Epithelial cell of esophagus (primary cell): ENCODE results near the gene SESN3.

ENCODE experiments used
- DNase-seq: peaks from one replicate; pipeline ENCODE4 v3.0.0; 2010; ENCODE audit warnings: low read depth
- H3K4me3 ChIP-seq: 2 replicates; pipeline ENCODE4 v1.5.1; 2011; ENCODE audit warnings: mild to moderate bottlenecking, low read length, control low read depth
- TF ChIP-seq, protein P1 (sequence below): IDR thresholded peaks from 2 replicates; pipeline ENCODE4 v1.5.1; 2011; ENCODE audit warnings: low read depth, mild to moderate bottlenecking, low read length, control low read depth, inconsistent platforms; ENCODE audit not compliant: insufficient read depth; ENCODE audit errors: missing control alignments

The SESN3 gene

GRCh38 chr11:95268391-95268790 is 37.4 kb upstream of the SESN3 start:
- H3K4me3 ChIP-seq, result no peak overlapping the region
- TF ChIP-seq, protein P1, sequence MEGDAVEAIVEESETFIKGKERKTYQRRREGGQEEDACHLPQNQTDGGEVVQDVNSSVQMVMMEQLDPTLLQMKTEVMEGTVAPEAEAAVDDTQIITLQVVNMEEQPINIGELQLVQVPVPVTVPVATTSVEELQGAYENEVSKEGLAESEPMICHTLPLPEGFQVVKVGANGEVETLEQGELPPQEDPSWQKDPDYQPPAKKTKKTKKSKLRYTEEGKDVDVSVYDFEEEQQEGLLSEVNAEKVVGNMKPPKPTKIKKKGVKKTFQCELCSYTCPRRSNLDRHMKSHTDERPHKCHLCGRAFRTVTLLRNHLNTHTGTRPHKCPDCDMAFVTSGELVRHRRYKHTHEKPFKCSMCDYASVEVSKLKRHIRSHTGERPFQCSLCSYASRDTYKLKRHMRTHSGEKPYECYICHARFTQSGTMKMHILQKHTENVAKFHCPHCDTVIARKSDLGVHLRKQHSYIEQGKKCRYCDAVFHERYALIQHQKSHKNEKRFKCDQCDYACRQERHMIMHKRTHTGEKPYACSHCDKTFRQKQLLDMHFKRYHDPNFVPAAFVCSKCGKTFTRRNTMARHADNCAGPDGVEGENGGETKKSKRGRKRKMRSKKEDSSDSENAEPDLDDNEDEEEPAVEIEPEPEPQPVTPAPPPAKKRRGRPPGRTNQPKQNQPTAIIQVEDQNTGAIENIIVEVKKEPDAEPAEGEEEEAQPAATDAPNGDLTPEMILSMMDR, result no peak
- DNase-seq, result no peak

DNA sequence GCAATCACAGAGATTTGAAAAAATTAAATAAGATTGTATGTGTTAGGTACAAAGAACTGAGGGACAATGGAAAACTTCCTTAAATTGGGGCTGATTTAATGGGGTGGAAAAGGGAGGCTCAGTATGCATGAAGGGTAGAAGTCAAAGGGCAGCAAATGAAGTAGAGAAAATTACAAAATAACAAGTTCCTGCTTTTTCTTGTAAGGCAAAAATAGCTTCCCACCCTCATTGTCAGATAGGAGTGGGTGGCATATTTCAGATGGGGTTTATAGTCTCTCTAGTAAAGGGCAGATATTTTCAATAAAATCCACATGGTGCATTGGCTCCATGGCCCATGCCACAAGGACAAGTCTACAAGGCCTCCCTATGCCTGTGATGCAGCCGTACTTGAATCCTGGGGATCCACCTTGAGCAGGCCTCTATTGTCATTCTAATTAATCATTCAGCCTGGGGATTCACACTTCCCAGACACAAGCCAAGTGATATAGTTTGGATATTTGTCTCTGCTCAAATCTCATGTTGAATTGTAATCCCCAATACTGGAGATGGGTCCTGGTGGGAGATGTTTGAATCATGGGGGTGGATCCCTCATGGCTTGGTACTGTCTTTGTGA is 36.7 kb upstream of the SESN3 start:
- TF ChIP-seq, protein P1, result no peak
- no peak overlapping the region for H3K4me3 ChIP-seq
- DNase-seq, result no peak

- no peak overlapping the region for H3K4me3 ChIP-seq
- no peak for DNase-seq
- TF ChIP-seq, protein P1, result no peak
These were observed 35.9 kb upstream of the SESN3 start for GRCh38 chr11:95266751-95267374.

GRCh38 chr11:95264881-95265280 is 33.9 kb upstream of the SESN3 start:
- TF ChIP-seq, protein P1, result no peak
- H3K4me3 ChIP-seq, result no peak overlapping the region
- no peak for DNase-seq

GRCh38 chr11:95262994-95263765 is 32.2 kb upstream of the SESN3 start:
- H3K4me3 ChIP-seq, result no peak overlapping the region
- TF ChIP-seq, protein P1, result no peak

DNA sequence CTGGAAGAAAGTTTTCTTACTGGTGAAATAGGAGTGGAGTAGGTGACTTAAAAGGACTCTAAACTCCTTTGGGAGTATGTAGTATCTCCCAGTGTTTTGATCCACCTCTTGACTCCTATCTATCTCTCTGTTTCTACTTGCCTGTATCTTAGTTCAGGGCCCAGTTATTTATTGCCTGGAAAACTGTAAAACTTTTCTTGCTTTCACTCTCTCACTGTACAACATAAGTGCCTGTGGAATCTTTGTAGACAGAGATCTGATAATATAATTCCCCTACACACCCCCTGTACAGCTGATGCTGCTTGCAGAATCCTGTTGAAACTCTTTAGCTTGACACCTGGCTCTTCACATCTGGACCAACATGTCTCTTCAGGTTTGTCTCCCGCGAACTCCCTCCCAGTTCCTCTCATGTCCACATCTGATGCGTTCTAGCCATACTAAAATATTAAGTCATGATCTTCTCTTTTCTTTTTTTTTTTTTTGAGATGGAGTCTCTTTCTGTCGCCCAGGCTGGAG is 26.5 kb upstream of the SESN3 start:
- no peak overlapping the region for H3K4me3 ChIP-seq
- TF ChIP-seq, protein P1, result no peak

More at GRCh38 chr11:95262994-95263765, 32.2 kb upstream of the SESN3 start:
- no peak for DNase-seq

More for the DNA sequence above, 26.5 kb upstream of the SESN3 start:
- DNase-seq, result no peak
